ENCODE data around the gene TREX2. TPM values are rescaled to one million over a fixed set of nuclear protein-coding genes. Genes with fewer than 3 reads are reported as not detected.

Gene TREX2
- polyA plus RNA-seq, 6 donors from 2014 or later: 0.19 to 1.3 (median 1.3) TPM; not detected in 3

- DNase-seq: no peak
- H3K27ac Mint-ChIP-seq: peak overlapping the region in 1 of 6 donors; percentile 57
- H3K4me1 Mint-ChIP-seq: peaks cover 0 to 2% (median 0%) of the 10 kb centered on the region in 3 donors
- no peak overlapping the region for H3K4me3 Mint-ChIP-seq
- H3K36me3 Mint-ChIP-seq: no peaks in the 10 kb centered on the region
- peaks cover 0 to 6% (median 5%) of the 10 kb centered on the region in 3 donors for H3K27me3 Mint-ChIP-seq
- peaks cover 0 to 10% (median 4%) of the 10 kb centered on the region in 7 donors for H3K9me3 Mint-ChIP-seq
- ATAC-seq (ENCODE audit: low read depth in 2 of 2): peak; percentile 28 to 42
Measured at GRCh38 chrX:153400146-153401132, 45.4 kb downstream of the TREX2 start.

- Mint-ChIP-seq H3K27me3 (peaks cover 0 to 8% (median 5%) of the 10 kb centered on the region in 3 donors), H3K4me1 (no peaks in the 10 kb centered on the region)
- no peak for ATAC-seq (ENCODE audit: low read depth in 2 of 2)
Measured at GRCh38 chrX:153398275-153398960, 47.4 kb downstream of the TREX2 start.

GRCh38 chrX:153397256-153397960 is 48.4 kb downstream of the TREX2 start:
- Mint-ChIP-seq H3K4me3 (no peak overlapping the region), H3K9me3 (peaks cover 0 to 10% (median 4%) of the 10 kb centered on the region in 7 donors), H3K4me1 (no peaks in the 10 kb centered on the region), H3K36me3 (no peaks in the 10 kb centered on the region), H3K27me3 (peaks cover 0 to 7% (median 5%) of the 10 kb centered on the region in 3 donors), H3K27ac (no peak overlapping the region)
- ATAC-seq (ENCODE audit: low read depth in 2 of 2) (no peak), DNase-seq (no peak)

More at GRCh38 chrX:153398275-153398960, 47.4 kb downstream of the TREX2 start:
- no peak overlapping the region for H3K4me3 Mint-ChIP-seq
- no peaks in the 10 kb centered on the region for H3K36me3 Mint-ChIP-seq
- peaks cover 0 to 10% (median 4%) of the 10 kb centered on the region in 7 donors for H3K9me3 Mint-ChIP-seq
- no peak for DNase-seq
- H3K27ac Mint-ChIP-seq: no peak overlapping the region

- H3K36me3 Mint-ChIP-seq: no peaks in the 10 kb centered on the region
- peaks cover 0 to 5% (median 3%) of the 10 kb centered on the region in 3 donors for H3K27me3 Mint-ChIP-seq
- no peak overlapping the region for H3K27ac Mint-ChIP-seq
- no peak overlapping the region for H3K4me3 Mint-ChIP-seq
- DNase-seq (no peak), ATAC-seq (ENCODE audit: low read depth in 2 of 2) (no peak)
- H3K9me3 Mint-ChIP-seq: peaks cover 0 to 6% (median 0%) of the 10 kb centered on the region in 7 donors
- no peaks in the 10 kb centered on the region for H3K4me1 Mint-ChIP-seq
Measured at GRCh38 chrX:153396320-153397195, 49.3 kb downstream of the TREX2 start.

DNA sequence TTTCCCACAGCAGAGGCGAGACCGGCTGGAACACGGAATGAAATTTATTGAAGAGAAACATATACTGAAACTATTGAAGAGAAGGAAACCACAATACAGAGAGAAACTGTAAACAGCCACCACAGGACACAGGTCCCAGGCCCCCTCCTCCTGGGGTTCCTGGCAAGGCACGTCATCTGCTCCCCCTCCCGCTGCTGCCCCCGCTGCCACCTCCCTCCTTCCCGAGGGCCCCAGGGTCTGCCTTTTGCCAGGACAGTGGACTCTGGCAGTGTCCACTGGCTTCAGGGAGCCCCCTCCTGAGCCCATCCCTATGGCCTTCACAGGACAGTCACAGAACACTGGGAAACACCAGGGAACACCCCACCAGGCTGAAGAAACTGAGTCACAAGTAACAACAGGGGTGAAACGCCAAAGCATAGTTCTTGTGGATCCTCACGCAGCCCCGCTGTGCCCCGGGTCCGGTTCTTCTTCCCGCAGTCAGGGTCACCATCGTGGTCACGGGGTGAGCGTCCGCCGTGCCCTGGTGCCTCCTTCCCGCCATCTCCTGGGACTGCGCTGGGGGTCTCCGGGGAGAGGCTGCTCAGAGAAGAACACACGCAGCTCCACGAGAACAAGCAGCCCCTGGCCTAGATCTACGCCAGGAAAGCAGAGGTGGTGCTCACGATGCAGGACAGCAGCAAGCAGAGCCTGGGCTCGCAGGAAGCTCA is 50.1 kb downstream of the TREX2 start:
- H3K9me3 Mint-ChIP-seq: peaks cover 0 to 3% (median 0%) of the 10 kb centered on the region in 7 donors
- no peaks in the 10 kb centered on the region for H3K36me3 Mint-ChIP-seq
- ATAC-seq (ENCODE audit: low read depth in 2 of 2): no peak
- H3K4me1 Mint-ChIP-seq: no peaks in the 10 kb centered on the region
- H3K27ac Mint-ChIP-seq: peak overlapping the region in 1 of 6 donors; percentile 56
- no peak overlapping the region for H3K4me3 Mint-ChIP-seq
- DNase-seq: no peak
- peaks cover 0 to 5% (median 3%) of the 10 kb centered on the region in 3 donors for H3K27me3 Mint-ChIP-seq

DNA sequence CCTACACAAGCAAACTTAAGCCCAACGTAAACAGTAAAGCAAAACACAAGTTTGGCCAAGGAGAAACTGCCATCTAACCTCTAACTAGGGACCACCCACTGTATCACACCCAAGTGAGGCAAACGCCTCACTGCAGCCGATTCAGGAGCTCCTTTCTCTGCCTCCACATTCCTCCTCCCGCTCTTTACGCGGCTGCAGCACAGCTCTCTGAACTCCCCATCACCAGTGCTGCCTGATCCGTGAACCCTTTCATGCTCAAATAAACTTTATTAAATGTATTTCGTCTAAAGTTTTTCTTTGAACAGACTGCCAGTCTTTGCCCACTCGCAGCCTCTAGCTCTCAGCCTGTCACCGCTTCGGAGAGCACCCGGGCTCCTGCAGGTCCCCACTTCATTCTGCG is 51.2 kb downstream of the TREX2 start:
- no peak for ATAC-seq (ENCODE audit: low read depth in 2 of 2)
- Mint-ChIP-seq H3K27me3 (peaks cover 0 to 5% (median 3%) of the 10 kb centered on the region in 3 donors), H3K9me3 (peaks cover 0 to 3% (median 0%) of the 10 kb centered on the region in 7 donors), H3K36me3 (no peaks in the 10 kb centered on the region), H3K4me3 (no peak overlapping the region), H3K27ac (no peak overlapping the region), H3K4me1 (no peaks in the 10 kb centered on the region)
- no peak for DNase-seq

Other genes with a start within 250 kb of the TREX2 start
- gene PNMA6F, start 124.3 kb downstream of the TREX2 start, polyA plus RNA-seq (ENCODE audit: low read depth in 6 of 6): not detected
- gene ZNF275, start 111.9 kb downstream of the TREX2 start, polyA plus RNA-seq (ENCODE audit: low read depth in 6 of 6): 10 to 100 TPM in 1 of 6 donors, 1 to 10 TPM in 5; 4.6 to 11.1 (median 7.2) TPM
- gene PNMA6E, start 44.7 kb downstream of the TREX2 start, polyA plus RNA-seq (ENCODE audit: low read depth in 6 of 6): not detected
- under 1 TPM in 3 of 6 donors, not detected in 3; 0.04 to 0.21 (median 0.09) TPM for gene ZFP92, start 34.6 kb downstream of the TREX2 start, polyA plus RNA-seq (ENCODE audit: low read depth in 6 of 6)
- 10 to 100 TPM; 16.0 to 30.6 (median 19.3) TPM for gene HAUS7, start 24.5 kb upstream of the TREX2 start, polyA plus RNA-seq (ENCODE audit: low read depth in 6 of 6)
- not detected for gene BGN, start 48.9 kb upstream of the TREX2 start, polyA plus RNA-seq (ENCODE audit: low read depth in 6 of 6)
- gene ATP2B3, start 71.6 kb upstream of the TREX2 start, polyA plus RNA-seq (ENCODE audit: low read depth in 6 of 6): under 1 TPM in 1 of 6 donors, not detected in 5; 0.05 TPM
- 10 to 100 TPM; 31.9 to 88.0 (median 69.7) TPM for gene CCNQ, start 153.1 kb upstream of the TREX2 start, polyA plus RNA-seq (ENCODE audit: low read depth in 6 of 6)
- not detected for gene DUSP9, start 201.1 kb upstream of the TREX2 start, polyA plus RNA-seq (ENCODE audit: low read depth in 6 of 6)
- not detected for gene PNCK, start 227.8 kb upstream of the TREX2 start, polyA plus RNA-seq (ENCODE audit: low read depth in 6 of 6)
- gene SLC6A8, start 241.9 kb upstream of the TREX2 start, polyA plus RNA-seq (ENCODE audit: low read depth in 6 of 6): under 1 TPM in 3 of 6 donors, not detected in 3; 0.06 to 0.78 (median 0.23) TPM

Measured in naive B cell (primary cell).